DND-41 (cell line): ENCODE measurements around the gene P4HA1.
"Not testable (repeated sequence)": the region's sequence is repeated elsewhere in the genome, so short reads cannot be mapped to it uniquely, and the experiment has no call there.

Experiments
- ATAC-seq: fragments of 200-7000 bp; cut with Tn5 transposase; 3 replicates; pipeline ENCODE4 v1.9.1; 2021; ENCODE audit warnings: low read depth; ENCODE audit not compliant: insufficient read depth
- DNase-seq: peaks from one replicate; pipeline ENCODE4 v3.0.0-alpha.2; 2020
- H2AFZ ChIP-seq: 2 replicates; pipeline ENCODE4 v1.6.0; 2012; ENCODE audit warnings: low read depth, low read length
- H3K27ac ChIP-seq: 2 replicates; pipeline ENCODE4 v1.5.1; 2012; ENCODE audit warnings: low read length, inconsistent platforms
- H3K27me3 ChIP-seq: fragments of 200-600 bp; sonication (generic); 2 replicates; pipeline ENCODE4 v1.6.0; 2012; ENCODE audit warnings: low read length, mild to moderate bottlenecking, inconsistent platforms; ENCODE audit not compliant: insufficient read depth, poor library complexity
- H3K36me3 ChIP-seq: 2 replicates; pipeline ENCODE4 v1.5.1; 2012; ENCODE audit warnings: low read length, inconsistent platforms; ENCODE audit not compliant: insufficient read depth
- H3K4me1 ChIP-seq: 2 replicates; pipeline ENCODE4 v1.5.1; 2012; ENCODE audit warnings: mild to moderate bottlenecking, low read length; ENCODE audit not compliant: insufficient read depth
- H3K4me2 ChIP-seq: 2 replicates; pipeline ENCODE4 v1.6.0; 2012; ENCODE audit warnings: mild to moderate bottlenecking, moderate library complexity, low read length, inconsistent platforms; ENCODE audit not compliant: insufficient read depth
- H3K4me3 ChIP-seq, 2 experiments: fragments of 200-600 bp in 1 of 2; shearing (Covaris generic) in 1 of 2; 2 replicates each; pipeline ENCODE4 v1.5.1; 2012 to 2016; ENCODE audit warnings: inconsistent platforms in 2 of 2, low read length in 2 of 2, mild to moderate bottlenecking in 2 of 2, low read depth in 1 of 2, moderate library complexity in 1 of 2
- H3K79me2 ChIP-seq: 2 replicates; pipeline ENCODE4 v1.6.0; 2012; ENCODE audit warnings: low read length, inconsistent platforms; ENCODE audit not compliant: insufficient read depth
- H3K9ac ChIP-seq: 2 replicates; pipeline ENCODE4 v1.6.0; 2012; ENCODE audit warnings: low read depth, mild to moderate bottlenecking, inconsistent platforms, low read length, moderate library complexity
- H3K9me3 ChIP-seq: 2 replicates; pipeline ENCODE4 v1.5.1; 2012; ENCODE audit warnings: low read length, moderate library complexity, mild to moderate bottlenecking, inconsistent platforms; ENCODE audit not compliant: insufficient read depth, severe bottlenecking
- H4K20me1 ChIP-seq: 2 replicates; pipeline ENCODE4 v1.6.0; 2012; ENCODE audit warnings: low read length; ENCODE audit not compliant: insufficient read depth
- CTCF ChIP-seq: IDR thresholded peaks from 2 replicates; pipeline ENCODE4 v1.5.1; 2012; ENCODE audit warnings: borderline replicate concordance, low read length, moderate library complexity, mild to moderate bottlenecking; ENCODE audit not compliant: poor library complexity, severe bottlenecking; ENCODE audit errors: extremely low read depth
- EZH2 ChIP-seq: IDR thresholded peaks from 3 replicates; pipeline ENCODE4 v1.6.1; 2012; ENCODE audit warnings: borderline replicate concordance, low read depth, mild to moderate bottlenecking, moderate library complexity, low read length, inconsistent platforms; ENCODE audit not compliant: severe bottlenecking

P4HA1 gene

DNA sequence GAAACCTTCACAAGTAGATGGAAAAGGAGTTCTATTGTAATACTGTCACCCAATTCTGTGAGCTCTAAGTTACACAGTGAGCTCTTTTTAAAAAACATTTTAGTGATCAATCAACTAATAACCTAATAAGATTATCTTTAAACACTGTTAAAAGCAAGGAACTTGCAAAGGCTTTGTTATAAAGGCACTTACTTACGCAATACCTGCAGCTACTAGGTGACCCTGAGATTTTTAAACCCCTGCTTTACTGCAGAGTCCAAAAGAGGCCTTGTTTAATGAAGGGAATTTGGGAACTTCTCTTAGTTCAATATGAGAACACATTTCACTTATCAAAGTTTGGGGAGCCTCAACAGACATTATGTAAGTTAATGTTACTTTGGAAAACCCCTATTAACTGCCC lies 53.3 kb downstream of the P4HA1 start:
- Histone ChIP-seq H3K4me1 (no peaks in the 10 kb centered on the region), H2AFZ (no peak overlapping the region), H3K4me2 (no peak overlapping the region), H3K36me3 (peaks cover 69% of the 10 kb centered on the region), H3K79me2 (no peaks in the 10 kb centered on the region), H4K20me1 (no peaks in the 10 kb centered on the region), H3K27ac (no peak overlapping the region), H3K9ac (no peak overlapping the region), H3K27me3 (no peaks in the 10 kb centered on the region), H3K9me3 (no peaks in the 10 kb centered on the region), H3K4me3 (no peak overlapping the region)
- TF ChIP-seq EZH2 = no peak
- no peak for TF ChIP-seq CTCF
- no peak for ATAC-seq
- no peak for DNase-seq

DNA sequence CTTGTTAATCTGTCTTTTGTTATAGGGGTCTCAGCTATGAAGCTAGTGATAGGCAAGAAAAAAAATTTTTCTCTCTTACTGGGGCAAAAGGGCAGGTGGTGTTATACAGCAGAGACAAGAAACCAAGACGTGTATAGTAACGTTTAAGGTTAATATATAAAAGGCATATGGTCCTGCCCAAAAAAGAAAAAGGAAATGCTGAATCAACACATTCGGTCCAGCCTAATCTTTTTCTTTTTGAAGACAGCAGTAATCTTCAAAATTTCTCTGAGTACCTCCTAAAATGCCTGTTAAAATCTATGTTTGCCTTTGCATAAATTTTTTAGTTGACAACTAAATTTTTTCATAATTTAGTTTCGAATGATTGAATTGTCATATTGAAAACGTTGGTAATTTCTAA lies 54.5 kb downstream of the P4HA1 start:
- H4K20me1 ChIP-seq = no peaks in the 10 kb centered on the region
- H3K4me1 ChIP-seq = no peaks in the 10 kb centered on the region
- ATAC-seq = no peak
- H3K36me3 ChIP-seq = peaks cover 58% of the 10 kb centered on the region
- DNase-seq = no peak
- no peak overlapping the region for H2AFZ ChIP-seq
- TF ChIP-seq EZH2 (no peak), CTCF (no peak)
- no peak overlapping the region for H3K4me3 ChIP-seq
- H3K9me3 ChIP-seq = no peaks in the 10 kb centered on the region
- no peak overlapping the region for H3K4me2 ChIP-seq
- no peaks in the 10 kb centered on the region for H3K27me3 ChIP-seq
- H3K9ac ChIP-seq = no peak overlapping the region
- H3K79me2 ChIP-seq = no peaks in the 10 kb centered on the region
- H3K27ac ChIP-seq = no peak overlapping the region

- H3K27ac ChIP-seq = no peak overlapping the region
- H3K79me2 ChIP-seq = no peaks in the 10 kb centered on the region
- peaks cover 54% of the 10 kb centered on the region for H3K36me3 ChIP-seq
- no peaks in the 10 kb centered on the region for H3K4me1 ChIP-seq
- no peak overlapping the region for H3K4me3 ChIP-seq
- ATAC-seq (no peak), DNase-seq (no peak)
- no peak overlapping the region for H3K4me2 ChIP-seq
- no peaks in the 10 kb centered on the region for H3K9me3 ChIP-seq
- TF ChIP-seq CTCF = no peak
- TF ChIP-seq EZH2 = no peak
- H4K20me1 ChIP-seq = no peaks in the 10 kb centered on the region; the same call in 1 of the 2 replicates
- H3K9ac ChIP-seq = no peak overlapping the region
- no peaks in the 10 kb centered on the region for H3K27me3 ChIP-seq
- no peak overlapping the region for H2AFZ ChIP-seq
Observed at GRCh38 chr10:73039635-73040034, 57.0 kb downstream of the P4HA1 start.

DNA sequence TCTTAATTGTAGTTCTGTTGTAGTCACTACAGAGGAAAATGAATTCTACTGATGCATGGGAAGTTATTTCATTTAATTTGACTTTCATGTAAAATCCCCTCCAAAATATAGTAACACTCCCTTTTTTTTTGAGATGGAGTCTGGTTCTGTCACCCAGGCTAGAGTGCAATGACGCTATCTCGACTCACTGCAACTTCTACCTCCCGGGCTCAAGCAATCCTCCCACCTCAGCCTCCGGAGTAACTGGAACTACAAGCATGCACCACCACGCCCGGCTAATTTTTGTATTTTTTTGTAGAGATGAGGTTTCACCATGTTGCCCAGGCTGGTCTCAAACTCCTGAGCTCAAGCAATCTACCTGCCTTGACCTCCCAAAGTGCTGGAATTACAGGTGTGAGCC lies 60.4 kb downstream of the P4HA1 start:
- H4K20me1 ChIP-seq, H3K4me1 ChIP-seq, H3K4me3 ChIP-seq, ATAC-seq, H3K79me2 ChIP-seq, H3K9ac ChIP-seq, H3K4me2 ChIP-seq, H3K9me3 ChIP-seq, DNase-seq, H3K27ac ChIP-seq, H3K27me3 ChIP-seq, H2AFZ ChIP-seq: not testable (repeated sequence)
- peaks cover 41% of the 10 kb centered on the region for H3K36me3 ChIP-seq
